Heart right ventricle (tissue), 16 donors: ENCODE measurements around the gene UBE2G1. TPM values are rescaled to one million over a fixed set of nuclear protein-coding genes. Genes with fewer than 3 reads are reported as not detected.

Experiments
- ATAC-seq, 8 donors: fragments of 200-7000 bp; cut with Tn5 transposase; one replicate each; pipeline ENCODE4 v1.9.1; 2020; ENCODE audit warnings: mild to moderate bottlenecking in 8 of 8, moderate library complexity in 8 of 8, moderate number of reproducible peaks in 1 of 8
- DNase-seq, 2 donors: peaks; one replicate each; pipeline ENCODE4 v3.0.0-alpha.2; 2020
- H3K27ac ChIP-seq, 10 donors: fragments of 200-600 bp; sonication (generic) in 2 of 10; one replicate each; pipeline versions ENCODE4 v1.5.0 to v1.8.0; 2020 to 2022; ENCODE audit warnings: mild to moderate bottlenecking in 3 of 10
- H3K27me3 ChIP-seq, 7 donors: fragments of 200-600 bp; one replicate each; pipeline ENCODE4 v1.8.0; 2021 to 2022; ENCODE audit warnings: mild to moderate bottlenecking in 2 of 7
- H3K36me3 ChIP-seq, 9 donors: fragments of 200-600 bp; sonication (generic) in 1 of 9; one replicate each; pipeline versions ENCODE4 v1.5.0 to v1.8.0; 2020 to 2022; ENCODE audit warnings: mild to moderate bottlenecking in 2 of 9
- H3K4me1 ChIP-seq, 9 donors: fragments of 200-600 bp; sonication (generic) in 1 of 9; one replicate each; pipeline versions ENCODE4 v1.5.0 to v1.8.0; 2020 to 2022; ENCODE audit warnings: mild to moderate bottlenecking in 4 of 9
- H3K4me3 ChIP-seq, 10 donors: fragments of 200-600 bp; sonication (generic) in 2 of 10; one replicate each; pipeline versions ENCODE4 v1.5.0 to v1.8.0; 2020 to 2022; ENCODE audit warnings: mild to moderate bottlenecking in 7 of 10, moderate library complexity in 2 of 10
- H3K9me3 ChIP-seq, 11 donors: fragments of 200-600 bp in 10 of 11; sonication (generic) in 2 of 11; one replicate each; pipeline versions ENCODE4 v1.5.0 to v1.8.0; 2013 to 2022; ENCODE audit warnings: mild to moderate bottlenecking in 2 of 11, control low read depth in 1 of 11, moderate library complexity in 1 of 11
- CTCF ChIP-seq, 9 donors: fragments of 200-600 bp; sonication (generic) in 2 of 9; IDR thresholded peaks; one replicate each; pipeline versions ENCODE4 v1.5.0 to v1.8.0; 2021 to 2022; ENCODE audit warnings: antibody characterized with exemption in 9 of 9, mild to moderate bottlenecking in 5 of 9, moderate library complexity in 1 of 9
- WGBS, 2 donors: extraction: QIAGEN DNeasy Blood & Tissue Kit; methylation state at CpG; one replicate each; pipeline ENCODE4 v1.1.7; 2013; ENCODE audit warnings: inconsistent platforms in 1 of 2; 5-methylcytosine and 5-hydroxymethylcytosine counted together
- intact Hi-C, 10 donors: fragments of 100-400 bp; cut with DNase I; formaldehyde crosslinking; loops; one replicate each; pipeline versions ENCODE4 v1.11.1 to v1.14.2; 2022
- polyA plus RNA-seq, 2 donors: library from polyadenylated mRNA; stranded (reverse); fragments of 200-250 nt; gene quantifications; one replicate each; pipeline ENCODE4 v1.2.3, GENCODE V29; 2013
- total RNA-seq, 10 donors: library from RNA; stranded (reverse); fragmentation: NEBNext Ultra II Directional in 3 of 10; extraction: Animal tissue kit (Norgen Biotek cat#: 25700) in 3 of 10; gene quantifications; one replicate each; pipeline versions ENCODE4 v1.2.1 to v1.2.4, GENCODE V29; 2021 to 2023
- donor health status: Arrhythmogenic right ventricular cardiomyopathy.
- donor health status: ischemic (EF 13 %, LVEDD 7.1; RV severe dilation, severe dysfunction).
- donor health status: healthy with polysubstance abuse.
- donor health status: DM: no; HTN: yes; CAD: no.
- donor health status: DM: no; HTN: no; CAD: no.
- donor health status: ischemic (EF 25% LVEDD 6.9; RV normal size, moderate dysfunction).
- donor health status: ischemic (EF 25% LVEDD 5.7; RV mildly dilated, moderate dysfunction).
- donor health status: healthy.
- donor health status: DM: yes; HTN: yes; CAD: no.
- donor health status: Ischemic cardiomyopathy.
- donor health status: ischemic (EF 35%, LVEDD 5.7; RV mildly dilated, moderate dysfunction).
- donor health status: nonischemic (EF 11% LVEDD 7.7; RV severe dilation, severe dysfunction).
- donor health status: DM: yes; HTN: yes; CAD: no.
- donor health status: PGD.
- donor health status: ischemic (EF 29% LVEDD 5.4; RV normal size, mild dysfunction).
- donor health status: nonischemic (EF 23%, LVEDD 6.1; RV moderate dilation, normal function).

Gene UBE2G1
- total and polyA plus RNA-seq, 12 donors: 14.9 to 119 (median 100) TPM

- Histone ChIP-seq H3K4me3 (no peak overlapping the region), H3K9me3 (no peaks in the 10 kb centered on the region), H3K27ac (no peak overlapping the region), H3K27me3 (no peaks in the 10 kb centered on the region), H3K36me3 (peaks cover 0 to 56% (median 7%) of the 10 kb centered on the region in 9 donors), H3K4me1 (peaks cover 0 to 41% (median 16%) of the 10 kb centered on the region in 9 donors)
- intact Hi-C loops: no loop called here
- WGBS, 2 donors: 71 to 82% methylated on average over 3 of the region's 3 CpGs
- DNase-seq (no peak), ATAC-seq (no peak)
- no peak for TF ChIP-seq CTCF (IDR thresholded peaks at IDR 0.05)
Observed at GRCh38 chr17:4297351-4297750, 69.1 kb downstream of the UBE2G1 start.

GRCh38 chr17:4295686-4296085 is 70.8 kb downstream of the UBE2G1 start:
- intact Hi-C loops: no loop called here
- Histone ChIP-seq H3K4me3 (no peak overlapping the region), H3K4me1 (peaks cover 0 to 33% (median 9%) of the 10 kb centered on the region in 9 donors), H3K36me3 (peaks cover 0 to 53% (median 12%) of the 10 kb centered on the region in 9 donors), H3K27me3 (no peaks in the 10 kb centered on the region), H3K27ac (no peak overlapping the region), H3K9me3 (no peaks in the 10 kb centered on the region)
- 42 to 54% methylated on average over 4 of the region's 4 CpGs for WGBS, 2 donors
- DNase-seq: no peak
- no peak for ATAC-seq
- TF ChIP-seq CTCF (IDR thresholded peaks at IDR 0.05): no peak

- 91 to 95% methylated on average over 1 of the region's 1 CpG for WGBS, 2 donors
- Histone ChIP-seq H3K36me3 (peaks cover 0 to 74% (median 16%) of the 10 kb centered on the region in 9 donors), H3K9me3 (no peaks in the 10 kb centered on the region), H3K4me3 (no peak overlapping the region), H3K27me3 (no peaks in the 10 kb centered on the region), H3K27ac (no peak overlapping the region), H3K4me1 (peaks cover 0 to 27% (median 9%) of the 10 kb centered on the region in 9 donors)
- TF ChIP-seq CTCF (IDR thresholded peaks at IDR 0.05): no peak
- intact Hi-C loops: no loop called here
- DNase-seq: no peak
- no peak for ATAC-seq
Observed at GRCh38 chr17:4293572-4293971, 72.9 kb downstream of the UBE2G1 start.

GRCh38 chr17:4287710-4288109 is 78.8 kb downstream of the UBE2G1 start:
- no peaks in the 10 kb centered on the region for H3K4me1 ChIP-seq
- ATAC-seq: no peak
- H3K36me3 ChIP-seq: peaks cover 0 to 81% (median 9%) of the 10 kb centered on the region in 9 donors
- intact Hi-C loops: no loop called here
- H3K4me3 ChIP-seq: no peak overlapping the region
- H3K9me3 ChIP-seq: no peaks in the 10 kb centered on the region
- DNase-seq: no peak
- no peak for TF ChIP-seq CTCF (IDR thresholded peaks at IDR 0.05)
- H3K27me3 ChIP-seq: no peaks in the 10 kb centered on the region
- no peak overlapping the region for H3K27ac ChIP-seq
- WGBS, 2 donors: 94 to 96% methylated on average over 3 of the region's 3 CpGs
